Activated CD8-positive, alpha-beta memory T cell treated with anti-CD3 and anti-CD28 coated beads, Interleukin-2, amount 50 U/mL, for 24 hours (primary cell): ENCODE results near the gene SLC4A1.

ENCODE experiments used
- DNase-seq: peaks from one replicate; pipeline ENCODE4 v3.0.0-alpha.2; 2020; ENCODE audit errors: extremely low read depth

The SLC4A1 gene

DNA sequence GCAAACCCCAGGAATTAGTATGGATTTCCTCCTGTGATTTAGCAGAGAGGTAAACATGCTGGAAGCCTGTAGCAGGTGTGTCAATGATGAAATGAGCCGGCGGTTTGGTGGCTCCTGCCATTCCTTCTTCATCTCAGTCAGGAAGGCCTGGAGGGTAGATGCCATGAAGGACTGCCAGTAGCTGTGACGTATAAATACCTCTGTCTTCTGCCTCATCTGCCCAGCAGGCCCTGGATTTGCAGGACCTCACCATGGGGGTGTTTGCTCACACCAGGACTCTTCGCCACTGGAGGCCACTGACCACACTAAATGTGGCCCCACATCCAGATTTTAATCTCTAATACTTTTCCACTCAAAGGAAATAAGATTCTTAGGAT is 16.1 kb upstream of the SLC4A1 start:
- DNase-seq = no peak

- no peak for DNase-seq
Measured at GRCh38 chr17:44283344-44284023, 15.5 kb upstream of the SLC4A1 start.

DNA sequence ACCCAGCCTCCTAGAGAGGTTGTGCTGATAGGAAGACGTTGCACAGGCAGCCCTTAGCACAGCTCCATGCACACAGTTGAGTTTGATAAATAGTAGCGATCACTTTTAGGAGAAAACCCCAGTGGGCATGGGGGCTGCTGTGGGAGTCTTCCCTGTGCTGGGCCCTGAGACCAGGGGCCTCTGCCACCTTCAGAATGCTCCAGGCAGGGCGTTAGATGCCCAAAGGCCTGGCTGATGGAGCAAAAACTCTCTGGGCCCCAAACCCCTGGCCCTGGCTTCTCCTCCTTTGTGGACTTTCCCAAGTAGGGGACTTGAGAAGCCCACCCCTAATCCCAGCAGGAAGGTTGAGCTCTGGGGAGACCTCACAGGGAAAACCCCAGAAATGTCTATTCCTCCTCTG is 14.3 kb upstream of the SLC4A1 start:
- no peak for DNase-seq

- no peak for DNase-seq
Measured at GRCh38 chr17:44281570-44281969, 13.6 kb upstream of the SLC4A1 start.

- no peak for DNase-seq
Measured at GRCh38 chr17:44280392-44280937, 12.5 kb upstream of the SLC4A1 start.

DNA sequence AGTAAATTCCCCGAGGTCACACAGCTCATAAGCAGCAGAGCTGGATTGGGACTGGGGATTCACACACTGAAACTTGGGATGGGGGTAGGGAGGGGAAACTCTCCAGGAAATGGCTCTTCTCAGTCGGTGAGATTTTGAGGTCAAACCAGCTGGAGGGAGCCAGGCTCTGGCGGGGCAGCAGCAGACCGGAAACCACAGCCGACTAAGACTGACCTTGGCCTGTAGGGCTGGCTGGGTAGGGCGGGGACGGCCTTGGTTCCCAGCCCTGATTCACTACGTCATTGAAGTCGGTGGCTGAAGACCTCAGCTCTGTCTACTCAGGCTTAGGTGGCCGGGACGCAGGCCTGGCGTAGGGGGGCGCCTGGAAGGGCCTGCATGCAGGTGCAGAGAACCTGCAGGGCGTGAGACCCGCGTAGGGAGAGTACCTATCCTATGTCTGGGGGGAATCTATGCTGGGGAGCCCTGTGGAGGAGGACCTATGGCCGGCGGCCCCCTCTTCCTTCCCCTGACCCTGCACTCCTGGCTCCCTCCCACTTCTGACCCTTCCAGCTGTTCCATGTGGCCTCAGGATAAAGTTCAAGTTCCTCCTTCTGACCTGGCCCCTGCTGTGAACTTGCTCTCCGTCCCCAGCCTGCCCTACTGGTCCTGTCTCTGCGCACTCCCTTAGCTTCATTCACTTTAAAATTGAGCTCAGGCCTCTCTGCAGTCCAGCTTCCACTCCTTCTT is 11.9 kb upstream of the SLC4A1 start:
- no peak for DNase-seq

- DNase-seq = no peak
Measured at GRCh38 chr17:44279346-44279665, 11.4 kb upstream of the SLC4A1 start.

- DNase-seq = no peak
Measured at GRCh38 chr17:44277976-44278375, 10.0 kb upstream of the SLC4A1 start.

GRCh38 chr17:44273607-44274006 is 5.7 kb upstream of the SLC4A1 start:
- DNase-seq = no peak

GRCh38 chr17:44272954-44273353 is 5.0 kb upstream of the SLC4A1 start:
- no peak for DNase-seq

GRCh38 chr17:44272321-44272951 is 4.5 kb upstream of the SLC4A1 start:
- DNase-seq = no peak

DNA sequence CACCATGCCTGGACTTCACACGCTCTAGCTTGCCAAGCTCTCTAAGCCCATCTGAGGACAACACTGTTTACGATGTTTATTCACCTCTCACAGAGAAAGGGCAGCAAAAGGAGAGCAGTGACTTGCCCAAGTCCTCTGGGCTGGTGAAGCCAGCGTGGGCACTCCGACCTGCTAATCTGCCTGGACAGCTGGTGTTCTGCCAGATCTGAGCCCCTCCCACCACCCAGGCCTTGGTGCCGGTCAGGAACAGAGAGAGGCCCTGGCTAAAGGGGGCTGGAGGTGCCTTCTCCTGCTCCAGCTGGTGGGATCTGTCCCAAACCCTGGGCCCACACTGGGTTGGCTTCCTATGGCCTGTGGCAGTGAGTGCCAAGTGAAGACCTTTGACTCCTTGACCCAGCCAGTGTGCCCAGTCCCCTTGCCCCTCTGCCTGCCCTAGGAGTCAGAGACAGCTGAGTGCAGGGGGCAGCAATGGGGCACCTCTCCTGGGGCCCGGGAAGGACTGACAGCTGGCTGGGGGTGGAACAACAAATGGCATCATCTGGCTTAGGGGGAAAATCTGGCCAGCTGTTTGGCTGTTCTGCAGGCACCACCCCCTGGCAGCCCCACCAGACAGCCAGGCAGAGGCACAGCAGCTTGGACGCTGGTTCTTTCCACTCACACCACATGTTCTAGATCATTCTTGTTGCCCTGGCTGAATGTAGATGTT is 1.8 kb upstream of the SLC4A1 start:
- no peak for DNase-seq

DNA sequence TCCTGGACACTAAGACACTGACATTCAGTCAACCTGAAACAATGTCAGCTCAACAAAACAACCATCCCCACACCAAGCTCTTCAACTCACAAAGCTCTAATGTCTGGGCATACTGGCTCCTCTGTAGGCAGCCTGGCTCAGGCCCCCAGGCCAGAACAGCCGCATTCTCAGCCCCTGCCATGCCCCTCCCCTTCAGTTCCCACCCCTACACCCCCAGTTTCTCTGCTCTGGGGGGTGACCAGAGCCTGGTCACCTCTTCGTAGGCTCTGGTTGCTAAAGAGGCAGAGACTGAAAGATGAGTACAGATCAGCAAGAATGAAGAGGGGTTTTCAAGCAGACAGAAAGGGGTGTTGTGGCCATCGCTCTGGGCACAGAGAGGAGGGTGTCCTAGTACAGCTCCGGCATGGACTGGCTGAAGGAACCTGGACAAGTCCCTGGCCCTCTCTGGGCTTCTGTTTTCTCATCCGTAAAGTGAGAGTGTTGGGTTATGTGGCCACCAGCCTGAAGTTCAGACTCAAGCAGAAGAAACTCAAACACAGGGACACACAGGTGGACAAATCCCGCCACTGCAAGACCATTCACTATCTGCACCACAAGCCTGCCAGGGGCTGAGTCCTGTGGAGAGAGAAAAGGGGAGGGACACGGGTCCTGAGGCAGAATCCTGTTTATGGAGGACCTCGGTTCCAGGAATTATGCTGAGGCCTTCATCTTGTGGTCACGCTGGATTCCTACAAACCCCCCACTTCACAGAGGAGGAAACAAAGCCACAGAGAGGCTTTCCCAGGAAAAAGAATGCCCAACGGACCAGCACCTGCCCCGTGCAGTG is 987 bp upstream of the SLC4A1 start:
- DNase-seq = no peak

- no peak for DNase-seq
Measured at GRCh38 chr17:44267165-44267455, 825 bp downstream of the SLC4A1 start.

GRCh38 chr17:44266402-44267164 is 1.4 kb downstream of the SLC4A1 start:
- no peak for DNase-seq

DNA sequence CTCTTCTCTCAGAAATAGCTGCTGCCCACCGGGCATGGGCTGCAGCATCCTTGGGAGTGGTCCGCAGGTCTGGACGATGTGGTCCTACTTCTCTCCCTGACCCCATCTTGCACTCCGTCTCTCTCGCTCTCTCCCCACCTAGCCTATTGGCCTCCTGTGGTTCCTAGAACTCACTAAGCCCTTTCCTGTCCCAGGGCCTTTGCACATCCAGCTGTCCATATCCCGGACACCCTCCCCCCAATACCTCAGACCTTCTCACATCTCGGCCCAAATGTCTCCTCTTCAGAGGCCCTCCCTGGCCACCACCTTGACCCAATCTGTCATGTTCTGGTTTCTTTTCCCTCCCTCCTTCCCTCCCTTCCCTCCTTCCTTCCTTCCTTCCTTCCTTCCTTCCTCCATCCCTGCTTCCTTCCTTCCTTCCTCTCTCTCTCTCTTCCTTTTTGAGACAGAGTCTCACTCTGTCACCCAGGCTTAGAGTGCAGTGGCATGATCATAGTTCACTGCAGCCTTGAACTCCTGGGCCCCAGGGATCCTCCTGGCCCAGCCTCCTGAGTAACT is 4.5 kb downstream of the SLC4A1 start:
- no peak for DNase-seq

GRCh38 chr17:44262654-44263225 is 5.2 kb downstream of the SLC4A1 start:
- no peak for DNase-seq

DNA sequence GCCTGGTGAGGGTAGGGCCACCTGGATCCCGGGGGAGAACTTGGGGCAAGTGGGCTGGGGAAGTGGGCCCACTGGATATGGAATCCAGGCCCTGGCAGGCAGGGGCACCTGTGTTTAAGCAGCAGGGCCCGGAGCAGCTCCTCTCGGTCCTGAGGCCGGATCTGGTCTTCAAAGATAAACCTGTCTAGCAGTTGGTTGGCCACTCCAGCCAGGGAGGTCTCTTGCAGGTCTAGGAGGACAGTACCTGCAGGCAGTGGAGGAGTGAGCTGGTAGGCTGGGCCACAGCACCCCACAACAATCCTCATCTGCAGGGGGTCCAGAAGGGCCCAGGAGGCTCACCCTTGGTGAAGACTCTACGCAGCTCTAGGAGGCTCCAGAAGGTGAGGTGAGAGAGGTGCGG is 7.6 kb downstream of the SLC4A1 start:
- no peak for DNase-seq

- DNase-seq = no peak
Measured at GRCh38 chr17:44258811-44259351, 9.1 kb downstream of the SLC4A1 start.
